ENCODE measurements around the gene BRIP1.

The BRIP1 gene

GRCh38 chr17:61757168-61757567 is 106.2 kb downstream of the BRIP1 start:
- no peak for DNase-seq (ENCODE audit: low spot score)

- no peak for DNase-seq (ENCODE audit: low spot score)
Measured at GRCh38 chr17:61756561-61756960, 106.8 kb downstream of the BRIP1 start.

GRCh38 chr17:61755668-61756067 is 107.7 kb downstream of the BRIP1 start:
- DNase-seq (ENCODE audit: low spot score): no peak

GRCh38 chr17:61755078-61755477 is 108.2 kb downstream of the BRIP1 start:
- no peak for DNase-seq (ENCODE audit: low spot score)

GRCh38 chr17:61754124-61754523 is 109.2 kb downstream of the BRIP1 start:
- DNase-seq (ENCODE audit: low spot score): no peak

- DNase-seq (ENCODE audit: low spot score): no peak
Measured at GRCh38 chr17:61753696-61754095, 109.6 kb downstream of the BRIP1 start.

GRCh38 chr17:61750656-61751055 is 112.7 kb downstream of the BRIP1 start:
- DNase-seq (ENCODE audit: low spot score): no peak

GRCh38 chr17:61749823-61750404 is 113.4 kb downstream of the BRIP1 start:
- DNase-seq (ENCODE audit: low spot score): no peak

GRCh38 chr17:61746248-61746985 is 116.9 kb downstream of the BRIP1 start:
- DNase-seq (ENCODE audit: low spot score): no peak

GRCh38 chr17:61744804-61745203 is 118.5 kb downstream of the BRIP1 start:
- DNase-seq (ENCODE audit: low spot score): no peak

GRCh38 chr17:61744252-61744651 is 119.1 kb downstream of the BRIP1 start:
- no peak for DNase-seq (ENCODE audit: low spot score)

GRCh38 chr17:61743766-61744165 is 119.6 kb downstream of the BRIP1 start:
- DNase-seq (ENCODE audit: low spot score): no peak

- no peak for DNase-seq (ENCODE audit: low spot score)
Measured at GRCh38 chr17:61739002-61739401, 124.3 kb downstream of the BRIP1 start.

GRCh38 chr17:61738249-61738648 is 125.1 kb downstream of the BRIP1 start:
- no peak for DNase-seq (ENCODE audit: low spot score)

GRCh38 chr17:61737820-61738219 is 125.5 kb downstream of the BRIP1 start:
- DNase-seq (ENCODE audit: low spot score): no peak

- DNase-seq (ENCODE audit: low spot score): no peak
Measured at GRCh38 chr17:61736438-61736837, 126.9 kb downstream of the BRIP1 start.

GRCh38 chr17:61735807-61736206 is 127.5 kb downstream of the BRIP1 start:
- no peak for DNase-seq (ENCODE audit: low spot score)

- DNase-seq (ENCODE audit: low spot score): no peak
Measured at GRCh38 chr17:61734466-61734865, 128.9 kb downstream of the BRIP1 start.

GRCh38 chr17:61734012-61734411 is 129.3 kb downstream of the BRIP1 start:
- DNase-seq (ENCODE audit: low spot score): no peak

GRCh38 chr17:61733021-61733420 is 130.3 kb downstream of the BRIP1 start:
- DNase-seq (ENCODE audit: low spot score): no peak

GRCh38 chr17:61732169-61732568 is 131.2 kb downstream of the BRIP1 start:
- DNase-seq (ENCODE audit: low spot score): no peak

GRCh38 chr17:61731330-61731729 is 132.0 kb downstream of the BRIP1 start:
- DNase-seq (ENCODE audit: low spot score): peak; percentile 5

GRCh38 chr17:61729690-61730268 is 133.5 kb downstream of the BRIP1 start:
- no peak for DNase-seq (ENCODE audit: low spot score)

Data from AG20443 (cell line).